GM23338 (cell line): ENCODE results near the gene MPHOSPH9.

ENCODE experiments used
- CTCF ChIP-seq, 2 experiments: fragments of 200-600 bp in 1 of 2; sonication (generic) in 1 of 2; conservative IDR thresholded peaks; 2 replicates each; pipeline versions ENCODE4 v1.5.1 to v1.6.1; 2016 to 2017; ENCODE audit warnings: antibody characterized with exemption in 2 of 2, low read depth in 2 of 2, mild to moderate bottlenecking in 2 of 2, moderate library complexity in 1 of 2
- EZH2 ChIP-seq: fragments of 200-600 bp; sonication (generic); IDR thresholded peaks from one replicate; pipeline ENCODE4 v1.8.0; 2017; ENCODE audit warnings: antibody characterized with exemption, mild to moderate bottlenecking, low read depth; ENCODE audit not compliant: unreplicated experiment
- EZH2phosphoT487 ChIP-seq: fragments of 200-600 bp; sonication (generic); IDR thresholded peaks from one replicate; pipeline ENCODE4 v1.8.1; 2018; ENCODE audit warnings: antibody characterized with exemption; ENCODE audit not compliant: unreplicated experiment
- NANOG ChIP-seq: IDR thresholded peaks from 2 replicates; pipeline ENCODE4 v1.6.1; 2016; ENCODE audit warnings: antibody characterized with exemption, borderline replicate concordance
- POLR2AphosphoS5 ChIP-seq: IDR thresholded peaks from 2 replicates; pipeline ENCODE4 v1.6.1; 2016; ENCODE audit warnings: antibody characterized with exemption, low read depth
- REST ChIP-seq: IDR thresholded peaks from one replicate; pipeline ENCODE4 v1.6.1; 2018; ENCODE audit warnings: antibody characterized with exemption; ENCODE audit not compliant: unreplicated experiment
- ZNF114 ChIP-seq: fragments of 250-450 bp; sonication (Bioruptor Pico); IDR thresholded peaks from 2 replicates; pipeline ENCODE4 v1.5.0; 2020; ENCODE audit warnings: mild to moderate bottlenecking, moderate library complexity
- ZNF331 ChIP-seq: fragments of 250-450 bp; sonication (Bioruptor Pico); IDR thresholded peaks from 2 replicates; pipeline ENCODE4 v1.5.0; 2020; ENCODE audit warnings: low read depth, mild to moderate bottlenecking, moderate library complexity

- TF ChIP-seq CTCF (conservative IDR thresholded peaks at IDR 0.05; ENCODE audit: low read depth in 2 of 2): no peak
- TF ChIP-seq REST: no peak
- no peak for TF ChIP-seq EZH2
- TF ChIP-seq EZH2phosphoT487: no peak
- TF ChIP-seq NANOG: no peak
- no peak for TF ChIP-seq POLR2AphosphoS5
- no peak for TF ChIP-seq ZNF114 (CRISPR knock-in tag)
- no peak for TF ChIP-seq ZNF331 (CRISPR knock-in tag)
Observed at GRCh38 chr12:123132951-123133619, 99.9 kb downstream of the MPHOSPH9 start.
